H1 (cell line): ENCODE results near the gene PCDHA7.

Experiments used
- BRCA1 ChIP-seq: IDR thresholded peaks from 2 replicates; pipeline ENCODE4 v1.6.1; 2012; ENCODE audit warnings: low read depth, low read length, improper control_type of control experiment
- CTCF ChIP-seq, 3 experiments: IDR thresholded peaks; 1 replicate in 2 of 3; 2 replicates in 1 of 3; pipeline versions ENCODE4 v1.5.1 to v1.6.1; 2011; ENCODE audit warnings: low read length in 3 of 3, mild to moderate bottlenecking in 3 of 3, inconsistent platforms in 2 of 3, low read depth in 1 of 3, moderate library complexity in 1 of 3; ENCODE audit not compliant: insufficient read depth in 1 of 3; ENCODE audit errors: control extremely low read depth in 1 of 3
- GABPA ChIP-seq: IDR thresholded peaks from 2 replicates; pipeline ENCODE4 v1.6.1; 2011; ENCODE audit warnings: mild to moderate bottlenecking, low read length, moderate library complexity, borderline replicate concordance; ENCODE audit not compliant: insufficient read depth
- MAX ChIP-seq: IDR thresholded peaks from 2 replicates; pipeline ENCODE4 v1.6.1; 2012; ENCODE audit warnings: inconsistent platforms
- POLR2A ChIP-seq, 2 experiments: IDR thresholded peaks; 1 replicate in 1 of 2; 2 replicates in 1 of 2; pipeline ENCODE4 v1.6.1; 2011; ENCODE audit warnings: low read depth in 2 of 2, low read length in 2 of 2, mild to moderate bottlenecking in 2 of 2; ENCODE audit errors: control extremely low read depth in 1 of 2

GRCh38 chr5:140881889-140882590 is 48.0 kb downstream of the PCDHA7 start, which contains the start of gene PCDHA13:
- TF ChIP-seq GABPA (no peak), BRCA1 (no peak), MAX (peak; percentile 26; the same call in 1 of the 2 replicates), POLR2A (IDR thresholded peaks at IDR 0.05; ENCODE audit: control extremely low read depth in 1 of 2, low read depth in 2 of 2, low read length in 2 of 2) (no peak), CTCF (IDR thresholded peaks at IDR 0.05; ENCODE audit: control extremely low read depth in 1 of 3, insufficient read depth in 1 of 3, low read depth in 1 of 3, low read length in 3 of 3) (peak; percentile 19 to 57 (median 52); a peak in 3 of 4 replicates)
